NAMALWA (cell line): Measurements from ENCODE around the gene MTG1.

Experiments used
- DNase-seq: peaks from one replicate; pipeline ENCODE4 v3.0.0-alpha.2; 2015; ENCODE audit warnings: low spot score

MTG1 gene

DNA sequence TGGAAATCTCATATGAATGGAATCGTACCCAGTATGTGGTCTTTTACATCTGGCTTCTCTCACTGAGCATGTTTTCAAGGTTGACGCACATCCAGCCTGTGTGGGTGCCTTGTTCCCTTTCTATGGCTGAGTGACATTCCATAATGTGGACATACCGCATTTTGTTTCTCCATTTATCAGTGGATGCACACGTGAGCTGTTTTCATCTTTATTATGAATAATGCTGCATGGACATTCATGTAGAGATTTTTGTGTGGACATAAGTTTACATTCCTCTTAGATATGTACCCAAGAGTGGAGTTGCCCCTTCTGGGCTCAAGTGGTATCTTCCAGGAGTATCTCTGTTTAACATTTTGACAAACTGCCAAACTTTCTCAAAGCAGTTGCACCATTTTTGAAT lies 58.5 kb downstream of the MTG1 start:
- DNase-seq = no peak

DNA sequence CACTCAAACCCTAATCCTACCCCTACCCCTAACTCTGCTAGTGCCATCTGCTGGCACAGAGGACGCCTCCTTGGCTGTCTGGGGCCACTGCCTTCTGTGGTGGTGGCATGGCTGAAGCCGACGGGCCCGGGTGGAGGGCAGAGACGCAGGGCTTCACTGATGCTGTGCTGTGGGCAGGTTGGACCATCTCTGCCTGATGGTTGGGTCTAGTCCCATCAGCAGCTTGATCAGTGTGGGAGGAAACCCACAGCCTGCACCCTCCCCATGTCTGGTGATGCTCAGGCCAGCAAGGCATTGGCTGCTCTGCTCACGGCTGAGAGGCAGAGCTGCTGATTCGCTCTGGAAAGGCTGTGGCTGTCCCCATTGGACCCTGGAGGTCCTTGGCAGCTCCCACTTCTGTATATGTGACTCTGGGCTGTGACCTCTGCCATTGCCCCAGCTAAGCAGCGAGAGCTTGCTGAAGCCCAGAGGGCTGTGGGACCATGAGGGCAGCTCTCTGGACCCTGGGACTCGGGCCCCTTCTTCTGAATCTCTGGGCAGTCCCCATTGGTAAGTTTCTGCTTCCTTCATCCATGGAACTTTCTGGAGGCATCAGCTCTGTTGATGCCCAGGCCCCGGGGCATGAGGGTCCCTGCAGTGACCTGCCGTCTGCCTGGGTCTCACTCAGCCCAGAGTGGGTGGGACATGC lies 59.7 kb downstream of the MTG1 start, which contains the start of gene SCART1:
TSS of gene SCART1 (plus strand) at position 430 of the 688 bp plus-strand sequence. CDS start at position 483, 53 bp downstream.
- DNase-seq = no peak

DNA sequence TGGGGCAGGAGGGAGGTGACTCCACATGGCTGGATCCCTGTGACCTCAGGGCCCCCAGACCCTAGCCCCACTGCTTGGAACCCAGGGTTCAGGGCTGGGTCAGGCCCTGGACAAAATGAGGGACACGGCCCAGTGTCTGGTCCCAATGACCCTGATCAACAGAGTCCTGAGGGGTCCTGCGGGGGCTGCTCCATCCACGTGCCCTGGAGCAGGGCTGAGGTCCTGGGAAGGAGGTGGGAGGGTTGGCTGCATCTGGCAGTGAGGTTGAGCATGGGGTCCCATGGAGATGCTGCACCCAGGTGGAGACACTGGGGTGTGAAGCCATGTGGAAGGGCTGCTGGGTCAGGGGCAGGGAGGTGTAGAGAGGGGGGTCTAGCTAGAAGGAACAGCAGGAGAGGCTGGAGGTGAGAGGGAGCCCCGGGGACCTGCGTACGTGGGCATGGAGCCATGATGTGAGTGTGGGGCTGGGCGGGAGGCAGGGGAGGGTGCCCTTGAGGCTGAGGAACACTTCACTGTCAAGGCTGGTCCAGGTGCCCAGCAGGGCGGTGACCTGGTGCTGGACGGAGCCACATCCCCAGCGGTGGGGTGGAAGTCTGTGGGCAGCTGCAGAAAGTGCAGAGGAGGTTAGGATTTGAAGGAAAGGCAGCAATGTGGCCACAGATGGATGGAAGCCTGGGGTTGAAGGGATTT lies 60.4 kb downstream of the MTG1 start:
- DNase-seq = no peak

DNA sequence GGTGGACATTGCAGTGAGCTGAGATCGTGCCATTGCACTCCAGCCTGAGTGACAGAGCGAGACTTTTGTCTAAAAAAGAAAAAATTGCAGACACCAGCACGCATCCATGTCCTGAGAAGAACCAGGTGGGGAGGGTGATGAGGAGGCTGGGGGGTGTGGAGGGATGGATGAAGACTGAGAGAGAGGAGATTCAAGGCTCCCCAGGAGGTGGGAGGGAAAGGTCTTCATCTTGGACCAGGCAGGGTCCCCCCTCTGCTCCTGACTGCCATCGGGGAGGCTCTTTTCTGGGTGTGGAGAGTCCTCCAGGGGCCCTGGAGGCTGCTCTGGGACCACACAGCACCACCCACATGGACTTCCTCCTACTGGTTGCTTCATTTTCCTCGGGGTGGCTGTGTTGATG lies 61.2 kb downstream of the MTG1 start:
- DNase-seq = no peak

DNA sequence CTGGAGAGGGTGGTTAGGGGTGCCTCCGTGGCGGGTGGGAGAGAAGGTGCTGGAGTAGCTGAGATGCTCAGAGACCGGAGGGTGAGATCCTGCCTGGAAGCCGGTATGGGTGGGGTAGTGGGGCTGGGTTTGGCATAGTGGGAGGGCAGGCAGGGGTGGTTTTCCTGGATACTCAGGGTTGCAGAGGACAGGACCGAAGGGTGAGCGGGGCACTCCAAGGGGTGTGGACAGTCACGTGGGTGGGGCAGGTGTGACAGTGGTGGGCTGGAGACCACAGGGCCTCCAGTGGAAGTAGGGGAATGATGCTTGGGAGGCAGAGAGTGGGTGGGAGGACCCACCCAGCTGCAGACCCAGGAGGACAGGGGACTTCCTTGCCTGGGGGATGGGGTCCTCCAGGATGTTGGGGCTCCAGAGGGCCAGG lies 61.7 kb downstream of the MTG1 start:
- no peak for DNase-seq

DNA sequence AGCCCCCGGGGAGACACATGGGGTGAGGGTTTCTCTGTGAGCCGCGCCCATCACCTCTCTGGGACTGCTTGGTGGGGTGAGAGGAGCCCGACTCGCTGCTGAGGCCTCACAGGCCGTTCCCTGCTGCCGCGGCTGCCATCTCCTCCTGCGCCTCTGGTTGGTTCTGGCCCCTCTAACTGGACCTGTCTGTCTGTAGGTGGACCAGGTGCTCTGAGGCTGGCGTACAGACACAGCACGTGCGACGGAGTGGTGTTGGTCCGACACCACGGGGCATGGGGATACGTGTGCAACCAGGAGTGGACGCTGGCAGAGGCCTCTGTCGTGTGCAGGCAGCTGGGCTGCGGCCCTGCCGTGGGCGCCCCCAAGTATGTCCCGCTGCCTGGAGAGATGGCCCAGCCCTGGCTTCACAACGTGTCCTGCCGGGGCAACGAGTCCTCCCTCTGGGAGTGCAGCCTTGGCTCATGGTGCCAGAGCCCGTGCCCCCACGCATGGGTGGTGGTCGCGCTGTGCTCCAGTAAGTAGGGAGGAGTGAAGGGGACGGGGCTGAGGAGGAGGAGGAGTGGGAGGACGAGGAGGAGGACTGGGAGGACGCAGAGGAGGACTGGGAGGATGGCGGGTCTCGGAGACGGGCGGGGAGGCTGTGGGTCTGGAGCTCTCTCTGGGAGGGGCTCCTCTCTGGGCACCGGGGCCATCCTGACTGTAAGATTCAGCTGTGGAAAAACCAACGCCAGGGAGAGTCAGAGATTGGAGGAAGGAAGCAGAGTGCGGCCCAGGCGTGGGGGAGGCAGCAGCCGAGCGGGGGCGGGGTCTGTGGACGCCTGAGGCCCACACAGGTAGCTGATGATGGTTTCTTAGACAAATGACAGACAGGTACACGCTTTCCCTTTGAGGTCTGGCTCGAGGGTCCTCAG lies 62.3 kb downstream of the MTG1 start:
- DNase-seq = no peak

DNA sequence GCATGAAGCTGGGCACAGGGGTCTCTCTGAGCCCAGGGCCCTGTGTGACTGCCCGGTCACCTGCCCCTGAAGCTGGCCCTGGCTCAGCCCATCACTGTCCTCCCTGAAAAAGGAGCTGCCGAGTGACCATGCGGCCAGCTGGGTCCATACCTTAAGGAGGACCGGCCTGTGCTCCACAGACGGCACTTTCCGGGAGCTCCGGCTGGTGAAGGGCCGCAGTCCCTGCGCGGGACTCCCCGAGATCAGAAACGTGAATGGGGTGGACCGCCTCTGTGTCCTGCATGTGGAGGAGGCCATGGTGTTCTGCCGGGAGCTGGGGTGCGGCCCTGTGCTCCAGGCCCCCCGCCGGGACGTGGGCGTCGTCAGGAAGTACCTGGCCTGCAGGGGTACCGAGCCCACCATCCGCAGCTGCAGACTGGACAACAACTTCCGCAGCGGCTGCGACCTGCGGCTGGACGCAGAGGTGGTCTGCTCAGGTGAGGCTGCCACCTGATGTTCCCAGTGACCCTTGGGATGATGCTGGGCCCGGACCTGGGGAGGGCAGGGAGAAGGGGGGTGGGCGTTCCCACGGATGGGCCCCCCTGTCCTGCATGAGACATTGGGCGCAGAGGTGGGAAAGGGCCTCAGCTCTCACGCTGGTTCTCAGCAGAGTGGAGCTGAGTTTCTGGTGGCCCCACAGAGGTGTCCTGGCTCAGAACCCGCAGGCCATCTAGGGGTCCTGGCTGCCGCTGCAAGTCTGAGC lies 63.3 kb downstream of the MTG1 start:
- no peak for DNase-seq

DNA sequence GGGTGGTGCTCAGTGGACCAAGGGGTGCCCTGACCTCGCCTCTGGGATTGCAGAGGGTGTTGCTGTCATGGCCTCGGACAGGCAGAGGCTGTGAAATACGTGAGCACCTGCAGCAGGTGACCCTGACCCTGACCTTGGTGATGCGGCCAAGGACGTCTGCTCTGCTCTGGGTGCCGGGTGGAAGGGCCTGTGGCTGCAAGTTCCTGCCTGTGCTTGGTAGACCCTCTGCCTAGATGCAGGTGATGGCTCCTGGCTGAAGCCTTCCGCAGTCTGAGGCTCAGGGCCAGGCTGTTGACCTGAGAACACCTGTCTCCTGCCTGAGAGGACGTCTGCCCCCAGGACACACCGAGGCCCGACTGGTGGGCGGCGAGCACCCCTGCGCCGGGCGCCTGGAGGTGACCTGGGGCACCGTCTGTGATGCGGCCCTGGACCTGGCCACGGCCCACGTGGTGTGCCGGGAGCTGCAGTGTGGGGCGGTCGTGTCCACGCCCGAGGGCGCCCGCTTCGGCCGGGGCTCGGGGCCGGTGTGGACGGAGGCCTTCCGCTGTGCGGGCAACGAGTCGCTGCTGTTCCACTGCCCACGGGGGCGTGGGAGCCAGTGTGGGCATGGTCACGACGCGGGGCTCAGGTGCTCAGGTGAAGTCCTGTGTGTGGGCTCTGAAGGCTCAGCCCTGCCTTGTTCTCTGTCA lies 64.2 kb downstream of the MTG1 start:
- no peak for DNase-seq

DNA sequence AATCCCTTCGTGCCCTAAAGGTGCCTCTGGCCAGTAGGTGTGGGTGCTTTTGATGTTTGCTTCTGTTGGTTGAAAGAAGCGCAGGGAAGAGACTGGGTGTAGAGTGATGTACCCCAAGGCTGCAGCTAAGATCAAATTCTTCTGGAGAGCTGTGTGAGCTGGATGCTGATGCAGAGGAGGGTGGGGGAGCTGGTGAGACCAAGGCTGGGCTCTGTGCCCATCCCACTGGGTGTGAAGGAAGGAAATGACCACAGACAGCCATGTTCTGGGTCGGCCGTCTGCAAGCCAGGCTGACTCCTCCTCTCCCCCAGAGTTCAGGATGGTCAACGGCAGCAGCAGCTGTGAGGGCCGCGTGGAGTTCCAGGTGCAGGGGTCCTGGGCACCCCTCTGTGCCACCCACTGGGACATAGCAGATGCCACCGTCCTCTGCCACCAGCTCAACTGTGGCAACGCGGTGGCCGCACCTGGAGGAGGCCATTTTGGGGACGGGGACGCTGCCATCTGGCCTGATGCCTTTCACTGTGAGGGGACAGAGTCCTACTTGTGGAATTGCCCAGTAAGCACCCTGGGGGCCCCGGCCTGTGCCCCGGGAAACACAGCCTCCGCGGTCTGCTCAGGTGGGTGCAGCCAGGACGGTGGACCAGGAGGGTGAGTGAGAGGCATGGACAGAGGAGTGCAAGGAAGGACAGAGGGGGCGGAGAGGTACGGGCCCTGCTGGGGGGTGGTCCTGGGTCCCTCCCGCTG lies 64.9 kb downstream of the MTG1 start:
- no peak for DNase-seq

DNA sequence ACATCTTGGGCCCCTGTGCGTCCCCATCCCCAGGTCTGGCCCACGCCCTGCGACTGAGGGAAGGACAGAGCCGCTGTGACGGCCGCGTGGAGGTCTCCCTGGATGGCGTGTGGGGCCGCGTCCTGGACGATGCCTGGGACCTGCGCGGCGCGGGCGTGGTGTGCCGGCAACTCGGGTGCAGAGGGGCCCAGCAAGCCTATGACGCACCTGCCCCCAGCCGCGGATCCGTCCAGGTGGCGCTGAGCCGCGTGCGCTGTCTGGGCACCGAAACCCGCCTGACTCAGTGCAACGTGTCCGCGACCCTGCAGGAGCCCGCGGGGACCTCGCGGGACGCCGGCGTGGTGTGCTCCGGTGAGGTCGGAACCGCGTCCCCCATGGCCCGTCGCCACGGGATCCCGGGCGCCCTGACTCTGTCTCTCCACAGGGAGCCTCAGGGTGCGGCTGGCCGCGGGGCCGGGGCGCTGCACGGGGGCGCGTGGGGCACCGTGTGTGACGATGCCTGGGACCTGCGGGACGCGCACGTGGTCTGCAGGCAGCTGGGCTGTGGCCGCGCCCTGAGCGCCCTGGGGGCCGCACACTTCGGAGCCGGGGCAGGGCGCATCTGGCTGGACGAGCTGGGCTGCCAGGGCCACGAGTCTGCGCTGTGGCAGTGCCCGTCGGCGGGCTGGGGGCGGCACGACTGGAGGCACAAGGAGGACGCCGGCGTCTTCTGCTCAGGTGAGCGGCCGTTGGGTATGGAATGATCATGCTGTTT lies 65.7 kb downstream of the MTG1 start:
- no peak for DNase-seq

DNA sequence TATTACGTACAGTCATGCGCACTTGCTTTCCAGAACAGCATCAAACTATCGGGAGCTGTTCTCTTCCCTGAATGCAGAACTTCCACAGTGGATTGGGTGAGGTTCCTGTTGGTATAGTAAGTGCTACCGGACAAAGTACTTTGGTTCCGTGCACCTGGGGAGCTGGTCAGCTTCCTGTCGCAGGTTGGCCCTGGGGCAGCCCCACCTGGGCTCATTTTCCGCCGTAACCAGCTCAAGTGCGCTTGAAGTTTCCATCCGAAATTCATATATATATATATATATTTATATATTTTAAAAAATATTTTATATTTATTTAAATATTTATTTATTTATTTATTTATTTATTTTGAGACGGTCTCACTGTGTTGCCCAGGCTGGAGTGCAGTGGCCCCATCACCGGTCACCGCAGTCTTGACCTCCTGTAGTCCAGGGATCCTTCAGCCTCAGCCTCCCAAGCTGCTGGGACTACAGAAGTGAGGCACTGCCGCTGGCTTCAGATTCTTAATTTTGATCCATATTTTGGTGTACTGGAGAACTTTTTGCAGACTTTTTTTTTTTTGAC lies 66.3 kb downstream of the MTG1 start:
- DNase-seq = no peak

DNA sequence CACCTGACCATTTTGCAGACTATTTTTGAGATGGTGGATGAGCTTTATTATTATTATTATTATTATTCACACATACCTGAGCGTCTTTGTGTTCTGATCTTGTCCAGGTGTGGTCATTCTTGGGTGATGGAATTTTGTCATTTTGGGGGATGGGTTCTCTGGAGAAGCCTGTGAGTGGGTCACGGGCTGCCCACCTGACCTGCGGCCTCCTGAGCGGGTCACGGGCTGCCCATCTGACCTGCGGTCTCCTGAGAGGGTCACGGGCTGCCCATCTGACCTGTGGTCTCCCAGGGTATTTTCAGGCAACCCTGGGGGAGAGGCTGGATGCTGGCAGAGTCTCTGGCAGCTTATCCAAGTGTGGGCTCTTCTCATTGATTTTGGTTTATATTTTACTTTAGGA lies 67.1 kb downstream of the MTG1 start:
- no peak for DNase-seq

DNA sequence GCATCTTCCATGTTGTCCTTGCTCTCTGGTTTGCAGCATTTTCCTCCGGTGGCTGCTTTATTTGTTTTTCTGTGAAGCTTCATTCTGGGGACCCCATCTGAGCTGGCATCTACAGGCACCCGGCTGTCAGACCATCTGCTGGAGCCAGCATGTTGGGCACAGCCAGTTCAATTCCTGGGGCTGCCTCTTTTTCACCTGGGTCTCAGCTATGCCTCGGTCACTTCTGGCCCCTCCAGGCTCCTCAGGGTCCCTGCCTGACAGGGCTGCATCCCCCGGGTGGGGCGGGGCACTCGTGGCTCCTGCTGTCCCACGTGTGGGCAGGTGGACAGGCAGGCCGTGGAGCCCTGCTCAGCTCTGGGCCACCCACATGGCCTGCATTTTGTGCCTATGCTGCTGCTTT lies 67.9 kb downstream of the MTG1 start:
- no peak for DNase-seq

DNA sequence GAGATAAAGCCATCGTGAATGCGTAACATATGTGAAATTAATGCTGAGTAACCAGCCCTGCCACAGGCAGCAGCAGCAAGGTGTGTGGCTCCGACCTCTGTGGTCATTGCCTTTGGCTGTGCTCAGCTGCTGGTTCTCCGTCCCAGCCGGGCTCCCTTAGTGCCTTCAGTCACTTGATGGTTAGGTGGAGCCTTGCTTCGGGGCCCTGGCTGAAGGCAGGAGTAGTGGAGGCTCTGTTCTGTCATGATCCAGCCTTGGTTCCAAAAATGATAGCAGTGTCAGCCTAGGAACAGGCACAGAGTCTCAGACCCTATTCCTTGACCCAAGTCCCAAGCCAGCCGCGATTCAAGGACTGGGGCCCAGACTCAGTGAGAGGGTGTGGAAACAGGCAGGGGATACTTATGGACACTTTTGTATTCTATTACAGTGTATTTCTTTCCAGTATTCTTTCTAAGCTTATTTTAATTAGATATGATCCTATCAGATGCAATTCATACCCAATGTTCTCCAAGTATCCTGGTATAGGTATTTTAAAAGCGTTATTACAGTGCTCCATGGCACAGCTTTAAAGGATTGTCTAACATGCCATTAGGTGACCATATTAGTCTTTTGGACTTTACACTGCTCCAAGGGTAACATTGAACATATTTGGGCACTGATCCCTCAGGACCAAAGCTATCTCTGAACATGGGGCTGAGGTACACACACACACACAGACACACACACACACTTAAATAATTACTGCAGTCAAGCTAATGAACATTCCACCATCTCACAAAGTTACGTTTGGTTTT lies 68.8 kb downstream of the MTG1 start:
- no peak for DNase-seq

DNA sequence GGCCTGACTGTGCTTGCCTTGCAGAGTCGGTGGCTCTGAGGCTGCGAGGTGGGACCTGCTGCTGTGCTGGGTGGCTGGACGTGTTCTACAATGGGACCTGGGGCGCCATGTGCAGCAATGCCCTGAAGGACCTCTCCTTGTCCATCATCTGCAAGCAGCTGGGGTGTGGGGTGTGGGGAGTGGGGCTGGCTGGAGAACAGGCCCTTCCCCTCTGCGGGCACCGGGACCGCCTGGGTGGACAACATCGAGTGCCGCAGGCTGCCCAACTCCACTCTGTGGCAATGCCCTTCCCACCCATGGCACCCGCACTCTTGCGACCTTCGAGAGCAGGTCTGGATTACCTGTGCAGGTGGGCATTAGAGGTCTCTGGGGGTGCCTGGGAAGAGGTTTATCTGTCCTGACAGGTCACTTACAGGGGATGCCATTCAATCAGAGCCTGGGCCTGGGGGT lies 70.7 kb downstream of the MTG1 start:
- no peak for DNase-seq

DNA sequence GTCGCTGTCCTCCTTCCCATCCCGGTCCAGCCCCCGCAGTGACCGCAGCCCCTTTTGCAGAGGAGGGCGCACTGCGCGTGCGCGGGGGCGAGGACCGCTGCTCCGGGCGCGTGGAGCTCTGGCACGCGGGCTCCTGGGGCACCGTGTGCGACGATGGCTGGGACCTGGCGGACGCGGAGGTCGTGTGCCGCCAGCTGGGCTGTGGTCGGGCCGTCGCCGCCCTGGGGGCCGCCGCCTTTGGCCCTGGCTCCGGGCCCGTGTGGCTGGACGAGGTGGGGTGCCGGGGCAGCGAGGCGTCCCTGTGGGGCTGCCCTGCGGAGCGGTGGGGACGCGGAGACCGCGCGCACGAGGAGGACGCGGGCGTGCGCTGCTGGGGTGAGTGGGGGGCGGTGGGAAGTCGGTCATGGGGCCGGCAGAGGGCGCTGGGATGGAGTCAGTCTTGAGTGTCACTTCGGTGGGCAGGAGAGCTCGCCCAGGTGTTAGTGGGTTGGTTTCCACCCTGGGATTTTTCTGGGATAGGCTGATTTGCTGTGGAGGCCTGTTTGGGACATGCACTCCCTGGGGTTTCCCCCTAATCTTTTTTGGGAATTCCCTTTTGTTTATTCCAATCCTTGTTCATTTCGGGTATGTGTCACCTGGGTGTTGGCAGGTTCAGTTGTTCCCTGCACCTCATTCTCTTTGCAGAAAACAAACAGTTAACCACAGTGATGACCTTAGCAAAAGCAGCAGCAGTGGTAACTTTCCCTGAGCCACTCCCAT lies 71.4 kb downstream of the MTG1 start:
- no peak for DNase-seq

DNA sequence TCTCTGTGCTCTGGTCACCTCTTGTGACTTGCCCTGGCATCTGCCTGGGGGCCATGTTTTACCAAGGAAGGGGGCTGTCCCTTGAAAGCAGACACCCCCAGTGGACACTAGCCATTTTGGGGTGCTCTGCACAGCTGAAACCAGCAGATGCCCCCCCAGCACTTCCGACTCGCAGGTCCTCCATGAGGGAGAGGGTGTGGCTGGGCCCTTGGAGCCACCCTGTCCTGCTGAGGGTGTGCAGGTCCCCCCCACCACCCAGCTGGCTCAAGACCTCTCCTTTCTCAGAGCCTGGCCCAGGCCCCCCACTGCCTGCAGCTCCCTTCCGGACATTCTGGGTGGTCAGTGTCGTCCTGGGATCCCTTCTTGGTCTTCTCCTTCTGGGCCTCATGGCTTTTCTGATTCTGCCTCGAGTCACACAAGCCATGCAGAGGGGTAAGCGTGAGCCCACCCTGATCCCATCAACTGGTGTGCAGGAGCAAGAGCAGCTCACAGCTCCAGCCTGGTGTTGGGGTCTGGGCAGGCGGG lies 72.1 kb downstream of the MTG1 start:
- DNase-seq = no peak
